GM21526 (cell line): ENCODE data around the gene CBLC.
"Not testable (repeated sequence)": the region's sequence is repeated elsewhere in the genome, so short reads cannot be mapped to it uniquely, and the experiment has no call there.

Experiments used
- ATAC-seq: cut with Tn5 transposase; IDR thresholded peaks from one replicate; pipeline ENCODE4 v1.9.1; 2021; ENCODE audit warnings: moderate library complexity; ENCODE audit not compliant: unreplicated experiment, low FRiP score

Gene CBLC

DNA sequence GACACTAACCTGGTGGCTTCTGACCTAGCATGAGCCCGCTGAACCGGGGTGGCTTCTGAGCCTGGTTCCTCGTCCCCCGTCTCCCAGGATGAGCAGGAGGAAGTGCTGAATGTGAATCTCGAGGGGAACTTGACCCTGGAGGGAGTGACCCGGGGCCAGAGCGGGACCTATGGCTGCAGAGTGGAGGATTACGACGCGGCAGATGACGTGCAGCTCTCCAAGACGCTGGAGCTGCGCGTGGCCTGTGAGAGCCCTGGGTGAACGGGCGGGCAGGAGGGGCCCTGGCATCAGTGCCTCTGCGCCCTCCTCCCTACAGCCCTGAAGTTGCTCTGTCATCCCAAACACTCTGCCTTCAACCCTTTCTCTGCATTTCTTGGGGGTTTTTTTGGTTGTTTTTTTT lies 36.8 kb downstream of the CBLC start:
- ATAC-seq, result no peak

DNA sequence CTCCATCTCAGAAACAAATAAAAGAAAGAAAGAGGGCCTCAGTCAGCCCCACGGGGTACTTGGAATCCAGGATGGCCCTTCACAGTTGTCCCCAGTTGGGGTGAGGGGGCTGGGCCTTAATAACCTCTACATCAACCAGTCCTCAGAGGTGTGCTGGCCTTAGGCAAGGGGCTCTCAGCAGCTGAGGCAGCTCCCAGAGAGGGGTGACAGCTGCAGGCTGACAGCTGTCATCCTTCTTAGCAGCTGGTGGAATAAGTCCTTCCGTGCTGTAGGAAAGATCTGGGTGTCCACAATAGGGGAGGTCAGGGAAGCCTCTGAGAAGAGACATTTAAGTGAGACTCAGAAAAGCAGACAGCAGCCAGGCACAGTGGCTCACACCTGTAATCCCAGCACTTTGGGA lies 38.6 kb downstream of the CBLC start:
- ATAC-seq, result no peak

DNA sequence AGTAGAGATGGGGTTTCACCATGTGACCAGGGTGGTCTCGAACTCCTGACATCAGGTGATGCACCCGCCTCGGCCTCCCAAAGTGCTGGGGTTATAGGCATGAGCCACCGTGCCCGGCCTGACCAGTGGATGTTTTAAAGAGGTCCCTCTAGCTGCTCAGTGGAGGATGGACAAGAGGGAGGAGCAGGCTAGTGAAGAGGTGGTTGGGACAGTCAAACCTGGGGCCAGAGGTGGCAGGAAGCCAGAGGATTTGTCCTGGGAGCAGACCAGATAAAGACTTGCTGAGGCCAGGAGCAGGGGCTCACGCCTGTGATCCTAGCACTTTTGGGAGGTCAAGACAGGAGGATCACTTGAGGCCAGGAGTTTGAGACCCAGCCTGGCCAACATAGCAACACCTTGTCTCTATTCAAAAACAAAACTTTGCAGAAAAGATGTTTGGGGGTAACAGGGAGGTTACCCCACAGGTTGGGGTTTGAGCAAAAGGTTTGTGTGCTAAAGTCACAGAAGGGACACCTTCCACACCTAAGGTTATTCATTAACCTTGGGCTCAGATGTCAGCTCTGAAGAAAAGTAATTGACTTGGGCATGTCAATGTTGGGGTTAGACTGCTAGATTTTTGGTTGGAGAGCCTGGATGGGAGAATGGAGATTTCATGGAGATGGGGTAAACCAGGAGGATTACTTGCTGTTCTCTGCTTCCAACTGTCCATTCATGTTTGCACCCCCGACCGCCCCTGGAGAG lies 40.2 kb downstream of the CBLC start:
- no peak for ATAC-seq

GRCh38 chr19:44818466-44819031 lies 40.9 kb downstream of the CBLC start:
- ATAC-seq, result no peak

GRCh38 chr19:44819246-44819832 lies 41.6 kb downstream of the CBLC start:
- ATAC-seq, result no peak

DNA sequence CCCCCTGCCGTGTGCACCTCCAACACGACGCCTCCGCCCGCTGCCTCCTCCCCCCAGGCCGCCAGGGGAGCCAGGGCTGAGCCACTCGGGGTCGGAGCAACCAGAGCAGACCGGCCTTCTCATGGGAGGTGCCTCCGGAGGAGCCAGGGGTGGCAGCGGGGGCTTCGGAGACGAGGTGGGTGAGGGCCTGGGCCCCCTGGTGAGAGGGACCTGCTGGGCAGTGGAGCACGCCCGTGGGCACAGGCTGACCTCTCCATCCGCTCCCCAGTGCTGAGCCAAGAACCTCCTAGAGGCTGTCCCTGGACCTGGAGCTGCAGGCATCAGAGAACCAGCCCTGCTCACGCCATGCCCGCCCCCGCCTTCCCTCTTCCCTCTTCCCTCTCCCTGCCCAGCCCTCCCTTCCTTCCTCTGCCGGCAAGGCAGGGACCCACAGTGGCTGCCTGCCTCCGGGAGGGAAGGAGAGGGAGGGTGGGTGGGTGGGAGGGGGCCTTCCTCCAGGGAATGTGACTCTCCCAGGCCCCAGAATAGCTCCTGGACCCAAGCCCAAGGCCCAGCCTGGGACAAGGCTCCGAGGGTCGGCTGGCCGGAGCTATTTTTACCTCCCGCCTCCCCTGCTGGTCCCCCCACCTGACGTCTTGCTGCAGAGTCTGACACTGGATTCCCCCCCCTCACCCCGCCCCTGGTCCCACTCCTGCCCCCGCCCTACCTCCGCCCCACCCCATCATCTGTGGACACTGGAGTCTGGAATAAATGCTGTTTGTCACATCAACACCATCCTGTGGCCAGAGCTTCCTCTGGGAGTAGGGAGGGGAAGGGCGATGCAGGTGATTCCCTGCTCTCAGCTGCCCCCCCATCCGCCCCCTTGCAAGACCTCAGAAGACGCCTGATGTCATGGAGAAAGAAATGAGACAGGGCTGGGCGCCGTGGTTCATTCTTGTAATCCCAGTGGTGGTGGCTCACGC lies 43.2 kb downstream of the CBLC start:
- no peak for ATAC-seq

DNA sequence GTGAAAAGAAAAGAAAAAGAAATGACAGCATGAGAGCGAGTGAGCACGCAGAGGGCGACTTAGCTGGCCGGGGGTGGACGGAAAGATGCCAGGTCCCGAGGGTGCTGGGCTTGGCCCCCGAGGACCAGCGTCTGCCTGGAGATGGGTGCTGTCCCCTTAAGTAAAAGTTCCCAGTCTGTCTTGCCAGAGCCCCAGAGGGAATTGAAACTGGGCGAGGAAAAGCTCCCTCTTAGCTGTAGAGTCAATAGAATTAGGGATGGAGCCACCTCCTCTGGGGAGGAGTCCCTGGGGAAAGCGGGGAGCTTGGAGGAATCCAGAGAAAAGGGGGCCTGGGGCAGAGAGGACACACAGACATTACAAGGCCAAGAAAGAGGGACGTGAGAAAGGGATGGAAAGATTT lies 44.5 kb downstream of the CBLC start:
- ATAC-seq, result no peak

- no peak for ATAC-seq
Observed at GRCh38 chr19:44822670-44823372, 45.1 kb downstream of the CBLC start.

DNA sequence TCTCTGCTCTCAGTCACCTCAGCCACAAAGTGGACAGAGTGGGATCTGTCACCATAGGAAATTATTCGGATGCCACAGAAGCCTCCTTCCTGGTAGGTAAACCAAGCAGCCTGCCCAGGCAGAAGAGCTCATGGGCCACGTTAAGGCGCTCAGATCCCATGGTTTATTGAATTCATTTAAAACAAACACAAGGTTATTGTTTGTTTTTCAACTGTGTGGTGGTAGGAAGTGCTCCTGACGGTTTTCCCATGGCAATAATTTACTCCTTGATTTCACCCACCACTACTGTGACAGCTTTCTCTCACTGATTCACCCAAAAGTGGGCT lies 45.6 kb downstream of the CBLC start:
- ATAC-seq, result no peak

GRCh38 chr19:44824761-44825160 lies 47.1 kb downstream of the CBLC start:
- ATAC-seq, result no peak

GRCh38 chr19:44832875-44833274 lies 55.2 kb downstream of the CBLC start:
- ATAC-seq, result not testable (repeated sequence)

DNA sequence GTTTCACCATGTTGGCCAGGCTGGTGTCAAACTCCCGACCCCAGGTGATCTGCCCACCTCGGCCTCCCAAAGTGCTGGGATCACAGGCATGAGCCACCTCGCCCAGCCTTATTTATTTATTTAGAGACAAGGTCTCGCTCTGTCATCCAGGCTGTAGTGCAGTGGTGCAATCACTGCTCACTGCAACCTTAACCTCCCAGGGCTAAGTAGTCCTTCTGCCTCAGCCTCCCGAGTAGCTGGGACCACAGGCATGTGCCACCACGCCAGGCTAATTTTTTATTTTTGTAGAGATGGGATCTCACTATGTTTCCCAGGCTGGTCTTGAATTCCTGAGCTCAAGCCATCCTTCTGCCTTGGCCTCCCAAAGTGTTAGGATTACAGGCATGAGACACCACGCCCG lies 56.7 kb downstream of the CBLC start:
- ATAC-seq, result not testable (repeated sequence)

DNA sequence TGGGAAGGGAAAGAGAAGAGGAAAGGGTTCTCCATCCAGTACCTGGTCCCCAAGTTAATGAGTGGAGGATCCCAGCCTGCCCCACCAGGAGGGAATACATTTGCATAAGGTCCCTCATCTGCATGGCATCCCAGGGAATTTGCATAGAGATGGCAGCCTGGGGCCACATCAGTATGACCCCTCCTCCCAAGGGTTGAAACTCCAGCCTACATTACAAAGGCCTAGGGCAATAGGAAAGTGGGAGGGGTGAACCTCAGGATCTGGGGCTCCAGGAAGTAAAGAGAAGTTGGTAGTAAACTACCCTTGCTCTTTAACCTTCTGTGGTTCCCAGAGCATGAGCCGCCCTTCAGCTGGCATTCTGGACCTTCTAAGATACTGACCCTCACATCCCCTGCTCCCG lies 61.6 kb downstream of the CBLC start:
- no peak for ATAC-seq

DNA sequence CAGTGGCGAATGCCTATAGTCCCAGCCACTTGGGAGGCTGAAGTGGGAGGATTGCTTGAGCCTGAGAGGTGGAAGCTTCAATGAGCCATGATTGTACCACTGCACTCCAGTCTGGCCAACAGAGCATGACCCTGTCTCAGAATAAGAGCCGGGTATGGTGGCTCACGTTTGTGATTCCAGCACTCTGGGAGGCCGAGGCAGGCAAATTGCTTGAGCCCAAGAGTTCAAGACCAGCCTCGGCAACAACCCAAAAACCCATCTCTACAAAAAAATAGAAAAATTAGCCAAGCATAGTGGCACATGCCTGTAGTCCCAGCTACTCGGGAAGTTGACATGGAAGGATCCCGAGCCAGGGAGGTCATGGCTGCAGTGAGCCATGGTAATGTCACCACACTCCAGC lies 63.1 kb downstream of the CBLC start:
- no peak for ATAC-seq

DNA sequence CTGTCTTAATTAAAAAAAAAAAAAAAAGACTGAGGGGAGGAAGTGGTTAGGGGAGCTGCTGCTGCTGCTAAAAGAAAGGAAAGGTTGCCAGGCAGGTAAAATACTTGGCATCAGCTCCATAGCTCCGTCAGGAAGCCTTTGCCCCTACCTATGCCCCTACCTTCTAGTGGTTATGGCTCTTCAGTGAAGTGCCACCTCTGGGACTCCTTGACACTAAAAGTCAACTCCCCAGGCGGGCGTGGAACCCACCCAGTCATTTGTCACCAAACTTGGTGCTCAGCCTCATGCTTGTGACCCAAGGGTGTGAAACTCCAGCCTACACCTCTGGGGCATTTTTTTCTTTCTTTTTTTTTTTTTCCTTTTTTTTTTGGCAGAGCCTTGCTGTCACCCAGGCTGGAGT lies 63.5 kb downstream of the CBLC start:
- ATAC-seq, result no peak

- no peak for ATAC-seq
Observed at GRCh38 chr19:44845286-44845611, 67.6 kb downstream of the CBLC start.

DNA sequence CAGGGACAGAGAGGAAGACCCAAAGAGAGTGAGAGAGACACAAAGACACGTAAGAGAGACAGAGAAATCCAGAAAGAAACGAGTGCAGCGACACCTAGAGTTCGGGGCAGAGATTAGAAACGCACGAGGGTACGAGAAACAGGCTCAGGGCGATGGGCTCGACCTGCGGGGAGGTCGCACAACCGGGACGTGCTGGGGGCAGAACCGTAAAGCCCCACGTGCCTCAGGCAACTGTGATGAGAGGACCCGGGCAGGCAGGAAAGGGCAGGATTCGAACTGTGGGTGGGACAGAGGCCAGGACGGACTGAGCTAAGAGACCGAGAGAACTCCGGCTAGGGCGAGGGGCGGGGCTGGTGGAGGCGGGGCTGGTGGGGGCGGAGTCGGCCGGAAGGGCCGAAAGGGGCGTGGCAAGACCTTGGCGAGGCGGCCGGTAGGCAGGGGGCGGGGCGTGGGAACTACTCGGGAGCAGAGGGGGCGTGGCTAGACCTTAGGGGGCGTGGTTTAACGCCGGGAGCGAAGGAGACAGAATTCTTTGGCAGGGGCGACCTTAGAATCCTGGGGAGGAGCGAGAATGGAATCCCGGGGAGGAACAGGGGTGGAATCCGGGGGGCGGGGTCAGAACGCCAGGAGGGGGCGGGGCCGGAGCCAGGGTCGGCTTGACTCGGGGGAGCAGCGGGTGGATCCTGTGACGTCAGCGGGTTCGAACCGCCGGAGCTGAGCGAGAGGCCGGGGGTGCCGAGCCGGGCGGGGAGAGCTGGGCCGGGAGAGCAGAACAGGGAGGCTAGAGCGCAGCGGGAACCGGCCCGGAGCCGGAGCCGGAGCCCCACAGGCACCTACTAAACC lies 68.1 kb downstream of the CBLC start, which contains the start of gene NECTIN2:
TSS of gene NECTIN2 (plus strand) at position 686 of the 843 bp plus-strand sequence. CDS start 229 bp downstream, outside the sequence.
- no peak for ATAC-seq

GRCh38 chr19:44846455-44847143 lies 68.9 kb downstream of the CBLC start:
- no peak for ATAC-seq
